Neural cell (in vitro differentiated cells): Measurements from ENCODE around the gene ECE1. TPM values are rescaled to one million over a fixed set of nuclear protein-coding genes. Genes with fewer than 3 reads are reported as not detected.

Source experiments
- H2AFZ ChIP-seq: fragments of 200-600, 300-800 bp; sonication (generic), shearing (Covaris generic); 2 replicates; pipeline ENCODE4 v1.6.0; 2014; ENCODE audit warnings: low read depth, mild to moderate bottlenecking, antibody characterized with exemption, low read length, moderate library complexity
- H3F3A ChIP-seq: fragments of 200-600 bp; shearing (Covaris generic); 2 replicates; pipeline ENCODE4 v1.6.1; 2016; ENCODE audit warnings: mild to moderate bottlenecking, moderate library complexity, mixed read lengths, antibody characterized with exemption, low read length; ENCODE audit not compliant: insufficient read depth, poor library complexity, severe bottlenecking
- H3K27ac ChIP-seq: fragments of 200-600, 300-800 bp; sonication (generic), shearing (Covaris generic); 2 replicates; pipeline ENCODE4 v1.5.1; 2014; ENCODE audit warnings: mild to moderate bottlenecking, low read length, moderate library complexity
- H3K27me3 ChIP-seq: fragments of 300-800, 200-600 bp; sonication (generic), shearing (Covaris generic); 2 replicates; pipeline ENCODE4 v1.6.0; 2014; ENCODE audit warnings: mild to moderate bottlenecking, low read depth, low read length, moderate library complexity; ENCODE audit not compliant: insufficient read depth
- H3K36me3 ChIP-seq: fragments of 300-800, 200-600 bp; sonication (generic), shearing (Covaris generic); 2 replicates; pipeline ENCODE4 v1.5.1; 2014; ENCODE audit warnings: mild to moderate bottlenecking, antibody characterized with exemption, low read length, moderate library complexity; ENCODE audit not compliant: insufficient read depth
- H3K4me2 ChIP-seq: fragments of 300-800, 200-600 bp; sonication (generic), shearing (Covaris generic); 2 replicates; pipeline ENCODE4 v1.6.0; 2014; ENCODE audit warnings: mild to moderate bottlenecking, low read length
- H3K4me3 ChIP-seq: fragments of 300-800, 200-600 bp; sonication (generic), shearing (Covaris generic); 2 replicates; pipeline ENCODE4 v1.5.1; 2014; ENCODE audit warnings: mild to moderate bottlenecking, low read length, moderate library complexity
- H3K79me2 ChIP-seq: fragments of 200-600 bp; shearing (Covaris generic); replicated peaks from 2 replicates; pipeline ENCODE4 v1.6.0; 2014; ENCODE audit warnings: mild to moderate bottlenecking, low read length, moderate library complexity; ENCODE audit not compliant: insufficient read depth
- H3K9ac ChIP-seq: fragments of 300-800, 200-600 bp; sonication (generic), shearing (Covaris generic); 2 replicates; pipeline ENCODE4 v1.6.1; 2016; ENCODE audit warnings: mild to moderate bottlenecking, low read length, mixed read lengths
- H3K9me2 ChIP-seq: fragments of 200-600 bp; shearing (Covaris generic); 2 replicates; pipeline ENCODE4 v1.6.1; 2016; ENCODE audit warnings: mild to moderate bottlenecking, low read length, mixed read lengths; ENCODE audit not compliant: insufficient read depth
- H3K9me3 ChIP-seq: fragments of 200-600, 300-800 bp; sonication (generic), shearing (Covaris generic); 2 replicates; pipeline ENCODE4 v1.6.1; 2016; ENCODE audit warnings: mild to moderate bottlenecking, mixed run types, low read length, moderate library complexity, mixed read lengths
- H4K20me1 ChIP-seq: fragments of 200-600 bp; shearing (Covaris generic); 2 replicates; pipeline ENCODE4 v1.6.1; 2016; ENCODE audit warnings: mild to moderate bottlenecking, mixed run types; ENCODE audit not compliant: insufficient read depth
- EP300 ChIP-seq: fragments of 450-650 bp; conservative IDR thresholded peaks from 2 replicates; pipeline ENCODE4 v1.6.1; 2014; ENCODE audit warnings: antibody characterized with exemption, mild to moderate bottlenecking, moderate library complexity; ENCODE audit not compliant: poor library complexity, severe bottlenecking
- EZH2 ChIP-seq: fragments of 200-600, 300-800 bp; shearing (Covaris generic), sonication (generic); IDR thresholded peaks from 2 replicates; pipeline ENCODE4 v1.6.1; 2014; ENCODE audit warnings: antibody characterized with exemption, low read length, borderline replicate concordance, mild to moderate bottlenecking; ENCODE audit not compliant: insufficient read depth, poor library complexity, severe bottlenecking
- MXI1 ChIP-seq: fragments of 450-650 bp; conservative IDR thresholded peaks from 2 replicates; pipeline ENCODE4 v1.6.1; 2014; ENCODE audit warnings: antibody characterized with exemption, mild to moderate bottlenecking; ENCODE audit not compliant: poor library complexity, severe bottlenecking
- POLR2AphosphoS5 ChIP-seq: IDR thresholded peaks from 2 replicates; pipeline ENCODE4 v1.6.1; 2012
- RAD21 ChIP-seq: fragments of 450-650 bp; conservative IDR thresholded peaks from 2 replicates; pipeline ENCODE4 v1.6.1; 2014; ENCODE audit warnings: antibody characterized with exemption, mild to moderate bottlenecking, moderate library complexity
- REST ChIP-seq: IDR thresholded peaks from 2 replicates; pipeline ENCODE4 v1.6.1; 2012; ENCODE audit warnings: borderline replicate concordance
- SMC3 ChIP-seq: fragments of 450-650 bp; conservative IDR thresholded peaks from 2 replicates; pipeline ENCODE4 v1.6.1; 2014; ENCODE audit warnings: antibody characterized with exemption, mild to moderate bottlenecking, moderate library complexity; ENCODE audit not compliant: poor library complexity
- TAF1 ChIP-seq: IDR thresholded peaks from 2 replicates; pipeline ENCODE4 v1.6.1; 2012; ENCODE audit warnings: low read depth
- polyA plus RNA-seq: library from polyadenylated mRNA; depleted of rRNA; stranded (reverse); fragments of >200 nt; gene quantifications from 2 replicates; pipeline ENCODE4 v1.2.3, GENCODE V29; 2014
- TF ChIP-seq, protein P1 (sequence below): fragments of 450-650 bp; IDR thresholded peaks from 2 replicates; pipeline ENCODE4 v1.5.1; 2014; ENCODE audit warnings: antibody characterized with exemption, mild to moderate bottlenecking, moderate library complexity; ENCODE audit not compliant: poor library complexity, severe bottlenecking

The ECE1 gene
- polyA plus RNA-seq, 1 donor from 2014 or later: 7.8 TPM

GRCh38 chr1:21176586-21177555, 113.4 kb downstream of the ECE1 start, which contains the start of gene EIF4G3:
Gene EIF4G3 (minus strand): TSS chr1:21176897. CDS start chr1:21002742, 174,155 bp downstream.
- Histone ChIP-seq H2AFZ (peak within 1 kb of the TSS; percentile 77), H3K36me3 (no peaks in the 10 kb centered on the region), H4K20me1 (peaks cover 10% of the 10 kb centered on the region), H3K9ac (peak within 1 kb of the TSS; percentile 91), H3K27me3 (no peaks in the 10 kb centered on the region), H3K4me2 (peak within 1 kb of the TSS; percentile 79), H3F3A (no peaks in the 10 kb centered on the region), H3K4me3 (peak within 1 kb of the TSS; percentile 98), H3K79me2 (peaks cover 32% of the 10 kb centered on the region), H3K9me2 (no peaks in the 10 kb centered on the region), H3K9me3 (no peaks in the 10 kb centered on the region), H3K27ac (peak within 1 kb of the TSS; percentile 82)
- TF ChIP-seq SMC3: peak; percentile 33
- TF ChIP-seq EZH2: no peak
- peak; percentile 10 for TF ChIP-seq RAD21
- TF ChIP-seq, protein P1, sequence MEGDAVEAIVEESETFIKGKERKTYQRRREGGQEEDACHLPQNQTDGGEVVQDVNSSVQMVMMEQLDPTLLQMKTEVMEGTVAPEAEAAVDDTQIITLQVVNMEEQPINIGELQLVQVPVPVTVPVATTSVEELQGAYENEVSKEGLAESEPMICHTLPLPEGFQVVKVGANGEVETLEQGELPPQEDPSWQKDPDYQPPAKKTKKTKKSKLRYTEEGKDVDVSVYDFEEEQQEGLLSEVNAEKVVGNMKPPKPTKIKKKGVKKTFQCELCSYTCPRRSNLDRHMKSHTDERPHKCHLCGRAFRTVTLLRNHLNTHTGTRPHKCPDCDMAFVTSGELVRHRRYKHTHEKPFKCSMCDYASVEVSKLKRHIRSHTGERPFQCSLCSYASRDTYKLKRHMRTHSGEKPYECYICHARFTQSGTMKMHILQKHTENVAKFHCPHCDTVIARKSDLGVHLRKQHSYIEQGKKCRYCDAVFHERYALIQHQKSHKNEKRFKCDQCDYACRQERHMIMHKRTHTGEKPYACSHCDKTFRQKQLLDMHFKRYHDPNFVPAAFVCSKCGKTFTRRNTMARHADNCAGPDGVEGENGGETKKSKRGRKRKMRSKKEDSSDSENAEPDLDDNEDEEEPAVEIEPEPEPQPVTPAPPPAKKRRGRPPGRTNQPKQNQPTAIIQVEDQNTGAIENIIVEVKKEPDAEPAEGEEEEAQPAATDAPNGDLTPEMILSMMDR: no peak
- peak; percentile 99 for TF ChIP-seq POLR2AphosphoS5
- TF ChIP-seq MXI1: peak; percentile 79
- TF ChIP-seq EP300: peak; percentile 65
- peak; percentile 89 for TF ChIP-seq TAF1
- peak; percentile 91 for TF ChIP-seq REST

GRCh38 chr1:21175670-21176581, 114.3 kb downstream of the ECE1 start:
- Histone ChIP-seq H3K4me3 (peak overlapping the region; percentile 98), H4K20me1 (peaks cover 10% of the 10 kb centered on the region), H3K4me2 (peak overlapping the region; percentile 79), H3K9me3 (no peaks in the 10 kb centered on the region), H3K27me3 (no peaks in the 10 kb centered on the region), H2AFZ (peak overlapping the region; percentile 21), H3F3A (no peaks in the 10 kb centered on the region), H3K9me2 (no peaks in the 10 kb centered on the region), H3K9ac (peak overlapping the region; percentile 91), H3K36me3 (no peaks in the 10 kb centered on the region), H3K27ac (peak overlapping the region; percentile 80), H3K79me2 (peaks cover 40% of the 10 kb centered on the region)
- TF ChIP-seq MXI1 (peak; percentile 39), REST (no peak)
